Lower leg skin (tissue), 3 donors: ENCODE measurements around the gene WWOX.

ENCODE experiments used
- CTCF ChIP-seq, 3 donors: fragments of 450-650 bp; IDR thresholded peaks; one replicate each; pipeline ENCODE4 v1.5.1; 2016; ENCODE audit warnings: antibody characterized with exemption in 3 of 3, mild to moderate bottlenecking in 3 of 3, moderate library complexity in 2 of 3
- POLR2A ChIP-seq, 2 donors: fragments of 450-650 bp; IDR thresholded peaks; one replicate each; pipeline ENCODE4 v1.6.1; 2016 to 2017; ENCODE audit warnings: antibody characterized with exemption in 2 of 2, mild to moderate bottlenecking in 1 of 2, moderate library complexity in 1 of 2

- TF ChIP-seq CTCF (IDR thresholded peaks at IDR 0.05) = no peak
- TF ChIP-seq POLR2A (IDR thresholded peaks at IDR 0.05) = no peak
Measured at GRCh38 chr16:79139799-79140198, 1040.3 kb downstream of the WWOX start.
